Upper lobe of left lung (tissue), 6 donors: ENCODE data around the gene MCRIP1. TPM values are rescaled to one million over a fixed set of nuclear protein-coding genes. Genes with fewer than 3 reads are reported as not detected.

Source experiments
- ATAC-seq, 2 donors: fragments of 200-7000 bp; cut with Tn5 transposase; one replicate each; pipeline ENCODE4 v1.9.1; 2022; ENCODE audit warnings: mild to moderate bottlenecking in 2 of 2, moderate library complexity in 2 of 2; ENCODE audit not compliant: low FRiP score in 2 of 2
- DNase-seq, 2 donors: peaks; one replicate each; pipeline ENCODE4 v3.0.0-alpha.2; 2019 to 2020
- H3K27ac ChIP-seq, 4 donors: fragments of 200-600 bp; sonication (generic); one replicate each; pipeline ENCODE4 v1.5.1; 2016 to 2019
- H3K27me3 ChIP-seq, 4 donors: fragments of 200-600 bp; sonication (generic); one replicate each; pipeline ENCODE4 v1.5.1; 2017 to 2019
- H3K36me3 ChIP-seq, 4 donors: fragments of 200-600 bp; sonication (generic); one replicate each; pipeline ENCODE4 v1.5.1; 2016 to 2019
- H3K4me1 ChIP-seq, 4 donors: fragments of 200-600 bp; sonication (generic); one replicate each; pipeline ENCODE4 v1.5.1; 2018 to 2019
- H3K4me3 ChIP-seq, 4 donors: fragments of 200-600 bp; sonication (generic); one replicate each; pipeline ENCODE4 v1.5.1; 2017 to 2019; ENCODE audit warnings: mild to moderate bottlenecking in 2 of 4, moderate library complexity in 1 of 4
- H3K9me3 ChIP-seq, 4 donors: fragments of 200-600 bp; sonication (generic); one replicate each; pipeline ENCODE4 v1.5.1; 2018 to 2019
- EP300 ChIP-seq, 4 donors: sonication (generic); formaldehyde crosslinking; IDR thresholded peaks; one replicate each; pipeline ENCODE4 v1.5.1; 2017; ENCODE audit warnings: antibody characterized with exemption in 4 of 4, control low read depth in 2 of 4
- POLR2A ChIP-seq, 4 donors: fragments of 450-650 bp; IDR thresholded peaks; one replicate each; pipeline ENCODE4 v1.5.1; 2016 to 2017; ENCODE audit warnings: antibody characterized with exemption in 4 of 4, mild to moderate bottlenecking in 2 of 4
- POLR2AphosphoS5 ChIP-seq, 2 donors: sonication (generic); formaldehyde crosslinking; IDR thresholded peaks; one replicate each; pipeline ENCODE4 v1.5.1; 2017; ENCODE audit warnings: antibody characterized with exemption in 2 of 2
- WGBS, 2 donors: methylation state at CpG; one replicate each; pipeline ENCODE4 v1.1.5; 2017 to 2018; 5-methylcytosine and 5-hydroxymethylcytosine counted together
- total RNA-seq, 6 donors: library from RNA; depleted of rRNA in 4 of 6; stranded (reverse); fragments of >200 nt in 4 of 6; gene quantifications; one replicate each; pipeline versions ENCODE4 v1.1.0 to v1.2.1, GENCODE V29; 2016 to 2021
- TF ChIP-seq, protein P1 (sequence below), 6 experiments: fragments of 450-650 bp in 4 of 6; fragments of 200-600 bp in 2 of 6; sonication (generic) in 2 of 6; IDR thresholded peaks; one replicate each; pipeline ENCODE4 v1.5.1; 2016 to 2019; ENCODE audit warnings: antibody characterized with exemption in 6 of 6
- donor health status: DM: no; HTN: no; CAD: no; lungs with moderate emphysema.
- donor health status: DM: no; HTN: yes; CAD: no; lungs with severe emphysema.

MCRIP1 gene, protein sequence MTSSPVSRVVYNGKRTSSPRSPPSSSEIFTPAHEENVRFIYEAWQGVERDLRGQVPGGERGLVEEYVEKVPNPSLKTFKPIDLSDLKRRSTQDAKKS
- 100 to 1,000 TPM in 1 of 6 donors, 10 to 100 TPM in 5; 30.1 to 106 (median 70.1) TPM for total RNA-seq

DNA sequence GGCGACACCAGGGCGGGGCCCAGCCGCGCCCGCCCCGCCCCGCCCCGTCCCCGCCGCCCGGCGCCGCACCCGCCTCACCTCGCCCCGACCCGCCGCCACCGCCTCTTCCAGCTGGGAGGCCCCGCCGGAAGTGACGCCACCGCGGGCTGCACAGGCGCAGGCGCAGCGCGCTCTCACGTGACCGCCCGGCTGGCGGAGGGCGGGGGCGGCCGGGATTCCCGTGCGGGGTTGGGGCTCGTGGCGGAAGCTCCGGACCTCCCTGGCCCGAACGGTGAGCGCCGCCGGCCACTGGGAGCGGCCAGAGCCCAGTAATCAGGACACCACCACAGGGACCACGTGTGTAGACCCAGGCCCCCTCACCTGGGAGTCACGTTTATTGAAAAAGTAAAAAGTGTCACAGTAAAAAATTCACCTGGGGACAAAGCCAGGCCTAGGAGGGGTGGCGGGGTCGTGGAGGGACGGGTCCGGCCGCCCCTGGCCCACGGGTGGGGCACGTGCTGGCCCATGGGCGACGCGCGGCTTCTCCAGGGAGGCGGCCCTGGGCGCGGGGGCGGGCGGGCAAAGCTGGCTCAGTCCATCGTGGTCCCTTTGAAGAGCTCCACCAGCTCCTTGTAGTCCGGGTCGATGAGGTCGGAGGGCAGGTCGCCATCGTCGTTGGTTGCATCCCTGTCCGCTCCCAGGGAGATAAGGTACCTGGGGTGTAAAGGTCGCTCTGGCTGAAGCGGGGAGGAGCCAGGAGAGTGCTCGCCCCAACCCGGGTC is at the start of gene MCRIP1:
Gene MCRIP1 (minus strand): TSS at position 132 of the 761 bp plus-strand sequence. CDS start 8,785 bp downstream, outside the sequence.
- H3K4me3 ChIP-seq, result peak within 1 kb of the TSS; percentile 86 to 97 (median 92)
- TF ChIP-seq POLR2AphosphoS5 (IDR thresholded peaks at IDR 0.05), result peak; percentile 95
- TF ChIP-seq, protein P1, sequence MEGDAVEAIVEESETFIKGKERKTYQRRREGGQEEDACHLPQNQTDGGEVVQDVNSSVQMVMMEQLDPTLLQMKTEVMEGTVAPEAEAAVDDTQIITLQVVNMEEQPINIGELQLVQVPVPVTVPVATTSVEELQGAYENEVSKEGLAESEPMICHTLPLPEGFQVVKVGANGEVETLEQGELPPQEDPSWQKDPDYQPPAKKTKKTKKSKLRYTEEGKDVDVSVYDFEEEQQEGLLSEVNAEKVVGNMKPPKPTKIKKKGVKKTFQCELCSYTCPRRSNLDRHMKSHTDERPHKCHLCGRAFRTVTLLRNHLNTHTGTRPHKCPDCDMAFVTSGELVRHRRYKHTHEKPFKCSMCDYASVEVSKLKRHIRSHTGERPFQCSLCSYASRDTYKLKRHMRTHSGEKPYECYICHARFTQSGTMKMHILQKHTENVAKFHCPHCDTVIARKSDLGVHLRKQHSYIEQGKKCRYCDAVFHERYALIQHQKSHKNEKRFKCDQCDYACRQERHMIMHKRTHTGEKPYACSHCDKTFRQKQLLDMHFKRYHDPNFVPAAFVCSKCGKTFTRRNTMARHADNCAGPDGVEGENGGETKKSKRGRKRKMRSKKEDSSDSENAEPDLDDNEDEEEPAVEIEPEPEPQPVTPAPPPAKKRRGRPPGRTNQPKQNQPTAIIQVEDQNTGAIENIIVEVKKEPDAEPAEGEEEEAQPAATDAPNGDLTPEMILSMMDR (IDR thresholded peaks at IDR 0.05), result peak in 1 of 6 experiments; percentile 18
- TF ChIP-seq POLR2A (IDR thresholded peaks at IDR 0.05), result peak in 3 of 4 donors; percentile 15 to 96 (median 87)
- TF ChIP-seq EP300 (IDR thresholded peaks at IDR 0.05), result peak in 1 of 4 donors; percentile 66
- peak within 1 kb of the TSS; percentile 91 to 96 (median 92) for H3K27ac ChIP-seq
- H3K9me3 ChIP-seq, result no peaks in the 10 kb centered on the region
- peak; percentile 96 to 100 for DNase-seq
- ATAC-seq, result peak; percentile 84 to 94
- H3K27me3 ChIP-seq, result no peaks in the 10 kb centered on the region
- 4 to 10% methylated on average over 9 to 50 of the region's 76 CpGs for WGBS, 2 donors
- no peaks in the 10 kb centered on the region for H3K36me3 ChIP-seq
- peaks cover 21 to 50% (median 31%) of the 10 kb centered on the region in 4 donors for H3K4me1 ChIP-seq

DNA sequence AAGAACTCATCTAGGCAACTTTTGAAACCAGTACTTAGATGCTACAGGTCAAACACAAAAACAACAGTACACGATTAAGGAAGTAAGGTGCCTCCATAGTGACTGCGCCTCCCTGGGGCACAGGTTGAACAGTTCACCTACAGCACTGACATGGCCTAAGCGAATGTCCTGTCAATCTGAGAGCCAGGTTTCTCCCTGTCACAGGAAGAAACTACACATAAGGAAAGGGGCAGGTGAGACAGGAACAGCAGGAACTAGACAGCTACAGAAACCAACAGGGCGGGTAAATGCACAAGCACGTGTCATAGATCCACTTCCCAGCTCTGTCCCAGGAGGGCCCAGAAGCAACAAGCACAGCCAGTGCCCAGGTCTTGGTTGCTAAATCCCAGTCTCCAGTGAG is 46.0 kb upstream of the MCRIP1 start:
- TF ChIP-seq POLR2AphosphoS5 (IDR thresholded peaks at IDR 0.05) (no peak), EP300 (IDR thresholded peaks at IDR 0.05) (no peak), POLR2A (IDR thresholded peaks at IDR 0.05) (no peak)
- TF ChIP-seq, protein P1 (IDR thresholded peaks at IDR 0.05), result no peak
- H3K9me3 ChIP-seq, result no peaks in the 10 kb centered on the region
- H3K36me3 ChIP-seq, result peaks cover 0 to 23% (median 9%) of the 10 kb centered on the region in 4 donors
- H3K4me3 ChIP-seq, result no peak overlapping the region
- ATAC-seq (no peak), DNase-seq (no peak)
- no peaks in the 10 kb centered on the region for H3K4me1 ChIP-seq
- H3K27me3 ChIP-seq, result no peaks in the 10 kb centered on the region
- no peak overlapping the region for H3K27ac ChIP-seq
- 87 to 95% methylated on average over 5 of the region's 5 CpGs for WGBS, 2 donors

DNA sequence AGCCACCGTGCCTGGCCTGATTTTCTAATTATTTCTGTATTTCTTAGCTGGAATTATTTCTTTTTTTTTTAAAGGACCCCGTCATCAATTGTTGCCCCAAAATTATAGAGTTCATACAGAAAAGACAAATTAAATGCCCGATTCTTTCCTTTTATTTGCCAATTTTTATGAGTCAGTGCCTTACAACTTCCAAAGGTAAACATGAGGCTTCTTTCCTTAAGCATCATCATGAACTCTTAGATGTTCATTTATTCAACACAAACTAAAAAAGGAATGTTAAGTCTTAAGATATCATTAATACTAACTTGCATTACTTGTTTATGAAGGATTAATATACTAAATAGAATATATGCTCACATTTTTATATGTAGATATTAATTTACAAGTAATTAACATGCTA is 45.2 kb upstream of the MCRIP1 start:
- WGBS, 2 donors, result 91 to 100% methylated on average over 3 of the region's 3 CpGs
- no peak for DNase-seq

DNA sequence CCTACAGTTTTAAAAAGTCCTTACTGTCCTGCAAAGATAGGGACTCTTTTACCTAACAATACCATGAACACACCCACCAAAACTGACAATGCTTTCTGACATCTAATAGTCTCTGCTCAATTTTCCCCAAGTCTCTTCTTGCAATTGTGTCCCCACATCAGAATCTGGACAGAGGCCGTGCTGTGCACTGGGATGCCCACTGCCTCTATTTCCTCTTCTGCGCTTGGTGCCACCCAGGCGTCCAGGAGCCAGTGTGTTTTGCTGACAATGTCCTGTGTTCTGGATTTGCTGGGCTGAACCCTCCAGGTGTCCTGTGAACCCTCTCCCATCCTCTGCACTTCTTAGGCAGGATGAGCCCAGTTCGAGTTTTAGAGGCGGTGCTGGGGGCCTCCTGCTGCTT is 44.5 kb upstream of the MCRIP1 start:
- DNase-seq (no peak), ATAC-seq (no peak)
- 91 to 95% methylated on average over 5 of the region's 5 CpGs for WGBS, 2 donors
- H3K27me3 ChIP-seq, result no peaks in the 10 kb centered on the region
- no peak for TF ChIP-seq POLR2AphosphoS5 (IDR thresholded peaks at IDR 0.05)
- TF ChIP-seq POLR2A (IDR thresholded peaks at IDR 0.05), result no peak
- TF ChIP-seq, protein P1 (IDR thresholded peaks at IDR 0.05), result no peak
- H3K36me3 ChIP-seq, result peaks cover 0 to 12% (median 6%) of the 10 kb centered on the region in 4 donors
- no peaks in the 10 kb centered on the region for H3K9me3 ChIP-seq
- no peak overlapping the region for H3K27ac ChIP-seq
- peaks cover 3 to 7% (median 4%) of the 10 kb centered on the region in 4 donors for H3K4me1 ChIP-seq
- no peak overlapping the region for H3K4me3 ChIP-seq

More for the DNA sequence above, 45.2 kb upstream of the MCRIP1 start:
- H3K4me1 ChIP-seq, result no peaks in the 10 kb centered on the region
- no peak overlapping the region for H3K4me3 ChIP-seq
- peaks cover 0 to 15% (median 6%) of the 10 kb centered on the region in 4 donors for H3K36me3 ChIP-seq
- H3K27ac ChIP-seq, result no peak overlapping the region
- H3K9me3 ChIP-seq, result no peaks in the 10 kb centered on the region
- TF ChIP-seq POLR2A (IDR thresholded peaks at IDR 0.05) (no peak), POLR2AphosphoS5 (IDR thresholded peaks at IDR 0.05) (no peak), EP300 (IDR thresholded peaks at IDR 0.05) (no peak)
- TF ChIP-seq, protein P1 (IDR thresholded peaks at IDR 0.05), result no peak
- no peaks in the 10 kb centered on the region for H3K27me3 ChIP-seq
- ATAC-seq, result no peak
